ENCODE data around the gene ADCY5.

Gene ADCY5

GRCh38 chr3:123307064-123307463, 141.8 kb downstream of the ADCY5 start:
- H3K4me3 ChIP-seq (ENCODE audit: low read depth, low read length), result no peak overlapping the region
- TF ChIP-seq CTCF (IDR thresholded peaks at IDR 0.05; ENCODE audit: low read depth, low read length), result no peak

GRCh38 chr3:123305192-123305591, 143.7 kb downstream of the ADCY5 start:
- no peak overlapping the region for H3K4me3 ChIP-seq (ENCODE audit: low read depth, low read length)
- TF ChIP-seq CTCF (IDR thresholded peaks at IDR 0.05; ENCODE audit: low read depth, low read length), result no peak

GRCh38 chr3:123303976-123304560, 144.8 kb downstream of the ADCY5 start:
- TF ChIP-seq CTCF (IDR thresholded peaks at IDR 0.05; ENCODE audit: low read depth, low read length), result no peak
- no peak overlapping the region for H3K4me3 ChIP-seq (ENCODE audit: low read depth, low read length)

- H3K4me3 ChIP-seq (ENCODE audit: low read depth, low read length), result no peak overlapping the region
- no peak for TF ChIP-seq CTCF (IDR thresholded peaks at IDR 0.05; ENCODE audit: low read depth, low read length)
Observed at GRCh38 chr3:123302961-123303360, 145.9 kb downstream of the ADCY5 start.

- TF ChIP-seq CTCF (IDR thresholded peaks at IDR 0.05; ENCODE audit: low read depth, low read length), result no peak
- no peak overlapping the region for H3K4me3 ChIP-seq (ENCODE audit: low read depth, low read length)
Observed at GRCh38 chr3:123301331-123302184, 147.3 kb downstream of the ADCY5 start.

GRCh38 chr3:123300583-123300982, 148.3 kb downstream of the ADCY5 start:
- H3K4me3 ChIP-seq (ENCODE audit: low read depth, low read length), result no peak overlapping the region
- TF ChIP-seq CTCF (IDR thresholded peaks at IDR 0.05; ENCODE audit: low read depth, low read length), result no peak

- H3K4me3 ChIP-seq (ENCODE audit: low read depth, low read length), result no peak overlapping the region
- no peak for TF ChIP-seq CTCF (IDR thresholded peaks at IDR 0.05; ENCODE audit: low read depth, low read length)
Observed at GRCh38 chr3:123300056-123300455, 148.8 kb downstream of the ADCY5 start.
